GM12864 (cell line): ENCODE data around the gene UVRAG.

ENCODE experiments used
- DNase-seq: peaks from one replicate; pipeline ENCODE4 v3.0.0-alpha.2; 2011; ENCODE audit warnings: low read depth
- H3K4me3 ChIP-seq: 2 replicates; pipeline ENCODE4 v1.5.1; 2011; ENCODE audit warnings: mild to moderate bottlenecking, low read depth, low read length, control low read depth
- TF ChIP-seq, protein P1 (sequence below): IDR thresholded peaks from 2 replicates; pipeline ENCODE4 v1.5.1; 2011; ENCODE audit warnings: low read depth, mild to moderate bottlenecking, moderate library complexity, low read length, control low read depth, inconsistent platforms; ENCODE audit errors: missing control alignments

The UVRAG gene

DNA sequence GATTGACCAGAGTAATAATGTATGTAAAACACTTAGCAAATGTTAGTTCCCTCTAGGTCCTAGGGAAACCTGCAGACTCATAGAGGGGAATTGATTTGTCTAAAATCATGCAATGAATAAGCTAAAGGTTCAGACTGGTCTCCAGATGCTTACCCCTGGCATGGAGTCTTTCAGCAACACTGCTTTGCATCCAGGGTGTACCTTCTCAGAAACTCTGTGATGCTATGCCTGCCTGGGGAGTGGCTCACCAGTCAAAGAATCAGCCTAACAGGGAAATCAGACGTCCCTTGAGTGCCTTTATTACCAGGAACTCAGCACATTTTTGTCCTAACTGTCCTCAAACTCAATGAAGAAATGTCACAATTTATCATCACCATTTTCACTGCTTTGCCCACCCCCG lies 5.9 kb upstream of the UVRAG start:
- no peak overlapping the region for H3K4me3 ChIP-seq
- TF ChIP-seq, protein P1, sequence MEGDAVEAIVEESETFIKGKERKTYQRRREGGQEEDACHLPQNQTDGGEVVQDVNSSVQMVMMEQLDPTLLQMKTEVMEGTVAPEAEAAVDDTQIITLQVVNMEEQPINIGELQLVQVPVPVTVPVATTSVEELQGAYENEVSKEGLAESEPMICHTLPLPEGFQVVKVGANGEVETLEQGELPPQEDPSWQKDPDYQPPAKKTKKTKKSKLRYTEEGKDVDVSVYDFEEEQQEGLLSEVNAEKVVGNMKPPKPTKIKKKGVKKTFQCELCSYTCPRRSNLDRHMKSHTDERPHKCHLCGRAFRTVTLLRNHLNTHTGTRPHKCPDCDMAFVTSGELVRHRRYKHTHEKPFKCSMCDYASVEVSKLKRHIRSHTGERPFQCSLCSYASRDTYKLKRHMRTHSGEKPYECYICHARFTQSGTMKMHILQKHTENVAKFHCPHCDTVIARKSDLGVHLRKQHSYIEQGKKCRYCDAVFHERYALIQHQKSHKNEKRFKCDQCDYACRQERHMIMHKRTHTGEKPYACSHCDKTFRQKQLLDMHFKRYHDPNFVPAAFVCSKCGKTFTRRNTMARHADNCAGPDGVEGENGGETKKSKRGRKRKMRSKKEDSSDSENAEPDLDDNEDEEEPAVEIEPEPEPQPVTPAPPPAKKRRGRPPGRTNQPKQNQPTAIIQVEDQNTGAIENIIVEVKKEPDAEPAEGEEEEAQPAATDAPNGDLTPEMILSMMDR, result no peak
- DNase-seq, result no peak

GRCh38 chr11:75809991-75810390 lies 5.0 kb upstream of the UVRAG start:
- no peak for DNase-seq
- TF ChIP-seq, protein P1, result no peak
- H3K4me3 ChIP-seq, result peak overlapping the region; percentile 52

GRCh38 chr11:75810637-75811390 lies 4.2 kb upstream of the UVRAG start:
- DNase-seq, result peak; percentile 79
- peak overlapping the region; percentile 52 for H3K4me3 ChIP-seq
- TF ChIP-seq, protein P1, result no peak

DNA sequence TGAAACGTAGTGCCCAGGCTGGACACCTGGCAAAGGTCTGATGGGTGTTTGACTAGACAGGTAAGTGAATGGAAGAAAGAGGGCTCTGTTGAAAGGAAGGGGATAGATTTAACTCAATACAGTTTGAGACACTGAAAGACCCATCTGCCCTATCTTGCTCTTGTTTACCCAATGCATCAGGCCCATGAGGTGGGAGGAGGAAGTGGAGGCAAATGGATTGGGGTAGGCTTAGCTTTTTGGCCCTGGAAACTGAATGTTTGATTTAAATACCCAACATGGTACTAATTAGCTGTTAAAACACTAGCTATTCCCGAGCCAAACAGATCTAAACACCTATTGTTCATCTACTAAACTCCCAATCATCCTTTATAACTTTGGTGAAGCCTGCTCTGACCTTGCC lies 3.5 kb upstream of the UVRAG start:
- peak overlapping the region; percentile 52 for H3K4me3 ChIP-seq
- no peak for DNase-seq
- TF ChIP-seq, protein P1, result no peak

DNA sequence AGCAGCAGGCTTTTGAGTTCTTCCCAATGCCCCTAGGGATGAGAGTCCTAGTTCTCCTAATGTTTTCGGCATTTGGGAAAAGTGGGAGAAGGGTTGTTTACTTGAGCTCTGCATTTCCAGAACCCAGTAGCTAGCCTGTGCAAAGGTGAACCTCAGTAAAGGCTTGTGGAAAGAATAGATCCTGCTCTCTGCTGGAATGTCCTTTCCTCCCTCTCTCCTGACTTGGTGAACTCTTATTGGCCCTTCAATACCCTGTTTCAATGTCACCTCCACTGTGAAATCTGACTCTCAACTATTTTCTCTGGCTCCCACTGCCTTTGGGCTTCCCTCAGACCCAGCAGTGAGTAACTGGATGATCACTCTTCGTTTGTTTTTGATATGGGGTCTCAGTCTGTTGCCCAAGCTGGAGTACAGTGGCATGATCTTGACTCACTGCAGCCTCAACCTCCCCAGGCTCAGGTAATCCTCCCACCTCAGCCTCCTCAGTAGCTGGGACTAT lies 2.4 kb upstream of the UVRAG start:
- peak overlapping the region; percentile 42 for H3K4me3 ChIP-seq

DNA sequence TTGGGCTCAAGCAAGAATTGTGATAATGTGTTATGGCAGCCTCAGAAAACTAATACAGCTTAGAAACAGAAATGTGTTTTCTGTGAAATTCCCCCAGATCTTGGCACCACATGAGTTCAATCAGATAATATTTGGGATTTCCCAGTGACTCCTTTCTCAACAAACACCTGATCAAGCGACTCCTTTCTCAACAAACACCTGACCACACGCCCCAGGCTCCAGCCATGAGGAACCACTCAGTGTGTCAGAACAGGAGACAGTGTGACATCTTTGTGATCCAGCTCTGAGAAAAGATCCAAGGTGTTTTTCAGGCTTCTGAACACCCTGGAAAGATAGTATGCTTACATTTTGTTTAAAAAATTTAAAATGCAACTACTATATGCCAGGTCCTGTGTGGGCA lies 1.9 kb upstream of the UVRAG start:
- no peak overlapping the region; the same call in 1 of the 2 replicates for H3K4me3 ChIP-seq
- DNase-seq, result no peak
- TF ChIP-seq, protein P1, result no peak

More for the DNA sequence above, 2.4 kb upstream of the UVRAG start:
- DNase-seq, result no peak
- TF ChIP-seq, protein P1, result no peak

DNA sequence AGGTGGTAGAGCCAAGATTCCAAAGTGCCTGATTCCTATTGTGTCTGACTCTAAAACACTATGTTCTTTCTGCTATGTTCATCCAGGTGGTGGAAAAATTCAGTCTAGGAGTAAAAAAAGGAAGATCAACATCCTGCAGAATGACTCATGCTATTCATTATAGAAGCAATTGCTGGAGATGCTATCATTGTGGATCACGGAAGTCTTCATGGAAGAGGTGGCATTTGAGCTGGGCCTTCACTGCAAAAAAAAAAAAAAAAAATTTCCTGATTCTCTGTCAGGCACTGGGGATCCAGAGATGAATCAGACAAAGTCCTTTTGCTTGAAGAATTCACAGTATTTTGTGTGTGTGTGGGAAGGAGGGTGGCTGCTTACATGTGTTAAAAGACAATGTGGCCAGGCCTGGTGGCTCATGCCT lies 1.4 kb upstream of the UVRAG start:
- DNase-seq, result no peak
- TF ChIP-seq, protein P1, result no peak
- H3K4me3 ChIP-seq, result peak overlapping the region; percentile 79; the same call in 1 of the 2 replicates
